HCEC 1CT (cell line): ENCODE measurements around the gene HTRA2.

Source experiments
- DNase-seq: peaks from one replicate; pipeline ENCODE4 v3.0.0-alpha.2; 2017

Gene HTRA2

GRCh38 chr2:74516650-74517049, 13.1 kb upstream of the HTRA2 start:
- DNase-seq, result no peak

GRCh38 chr2:74522516-74522915, 7.2 kb upstream of the HTRA2 start:
- DNase-seq, result no peak

GRCh38 chr2:74524005-74524404, 5.7 kb upstream of the HTRA2 start:
- no peak for DNase-seq

- no peak for DNase-seq
These were observed 4.6 kb upstream of the HTRA2 start for GRCh38 chr2:74524955-74525716.

- peak; percentile 38 for DNase-seq
These were observed 3.8 kb upstream of the HTRA2 start, which contains the start of gene DQX1 for GRCh38 chr2:74525717-74526648. TSS of gene DQX1 (minus strand) at chr2:74526231. CDS start at chr2:74525729, 502 bp downstream.

GRCh38 chr2:74526649-74527230, 3.0 kb upstream of the HTRA2 start:
- DNase-seq, result no peak

- no peak for DNase-seq
These were observed 2.0 kb upstream of the HTRA2 start for GRCh38 chr2:74527741-74528140.

- DNase-seq, result no peak
These were observed 955 bp upstream of the HTRA2 start for GRCh38 chr2:74528600-74529356.

- peak; percentile 55 for DNase-seq
These were observed 780 bp downstream of the HTRA2 start for GRCh38 chr2:74530239-74531187.

GRCh38 chr2:74531666-74532065, 1.9 kb downstream of the HTRA2 start:
- DNase-seq, result no peak

- DNase-seq, result peak; percentile 52
These were observed 2.5 kb downstream of the HTRA2 start for GRCh38 chr2:74532222-74532621.

GRCh38 chr2:74533464-74533863, 3.7 kb downstream of the HTRA2 start:
- no peak for DNase-seq

- DNase-seq, result peak; percentile 27
These were observed 4.7 kb downstream of the HTRA2 start for GRCh38 chr2:74534411-74534810.

- no peak for DNase-seq
These were observed 5.8 kb downstream of the HTRA2 start for GRCh38 chr2:74535440-74535965.

GRCh38 chr2:74536166-74536950, 6.6 kb downstream of the HTRA2 start:
- DNase-seq, result no peak

GRCh38 chr2:74537140-74537539, 7.4 kb downstream of the HTRA2 start:
- DNase-seq, result no peak

- DNase-seq, result no peak
These were observed 9.2 kb downstream of the HTRA2 start for GRCh38 chr2:74538881-74539339.

- no peak for DNase-seq
These were observed 10.6 kb downstream of the HTRA2 start for GRCh38 chr2:74540291-74540690.

- DNase-seq, result no peak
These were observed 13.2 kb downstream of the HTRA2 start for GRCh38 chr2:74542978-74543377.

- no peak for DNase-seq
These were observed 14.9 kb downstream of the HTRA2 start for GRCh38 chr2:74544634-74545033.
